Measurements from ENCODE around the gene INAFM2.

Gene INAFM2

DNA sequence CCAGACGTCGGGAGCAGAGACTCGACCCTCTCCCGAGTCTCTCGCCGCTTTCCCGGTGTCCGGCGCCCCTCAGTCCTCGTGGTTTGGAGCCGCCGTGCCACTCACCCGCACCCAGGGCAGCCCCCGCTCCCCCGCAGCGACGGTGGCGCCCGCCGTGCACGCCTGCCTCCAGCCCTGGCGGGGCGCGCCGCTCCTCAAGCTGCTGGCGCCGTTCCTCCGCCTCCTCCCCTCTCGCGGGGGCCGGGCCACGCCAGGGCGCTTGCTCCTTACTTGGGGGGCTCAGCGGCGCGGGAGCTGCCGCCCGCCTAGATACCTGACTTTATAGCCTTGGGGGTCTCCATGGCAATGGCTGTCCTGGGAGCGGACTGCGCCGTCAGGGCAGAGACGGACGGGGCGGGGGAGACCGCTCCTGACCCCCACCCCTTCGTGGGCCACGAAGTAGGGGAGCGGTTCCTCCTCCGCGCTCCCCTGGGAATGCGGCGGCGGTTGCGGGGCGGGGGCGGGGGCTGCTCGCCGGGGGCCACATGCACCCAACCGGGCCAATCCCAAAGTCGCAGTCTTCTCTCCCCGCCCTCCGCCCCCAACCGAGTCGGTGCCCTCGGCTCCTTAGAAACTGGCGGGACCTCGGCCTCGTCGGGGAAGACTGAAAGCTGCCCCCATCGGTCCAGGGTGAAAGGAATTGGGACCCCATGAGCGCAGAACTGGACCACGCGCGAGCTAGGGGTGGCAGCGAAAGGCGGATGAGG, 40.5 kb upstream of the INAFM2 start, which contains the start of gene ANKRD63:
Gene ANKRD63, minus strand, starts transcription at position 196 of the 746 bp plus-strand sequence. CDS start 478 bp downstream, outside the sequence.
- H3K4me3 Mint-ChIP-seq = peak within 1 kb of the TSS; percentile 78
- no peaks in the 10 kb centered on the region for H3K9me3 Mint-ChIP-seq
- peaks cover 42% of the 10 kb centered on the region for H3K27me3 Mint-ChIP-seq
- peaks cover 70% of the 10 kb centered on the region for H3K4me1 Mint-ChIP-seq (ENCODE audit: low read depth)
- H3K36me3 Mint-ChIP-seq (ENCODE audit: low read depth) = peaks cover 50% of the 10 kb centered on the region
- peak within 1 kb of the TSS; percentile 91 for H3K27ac Mint-ChIP-seq
- intact Hi-C loops (cut with micrococcal nuclease) = loop anchor here (10.0 kb wide), 1 partner anchor 142 kb away; no protein-coding TSS in a partner anchor

DNA sequence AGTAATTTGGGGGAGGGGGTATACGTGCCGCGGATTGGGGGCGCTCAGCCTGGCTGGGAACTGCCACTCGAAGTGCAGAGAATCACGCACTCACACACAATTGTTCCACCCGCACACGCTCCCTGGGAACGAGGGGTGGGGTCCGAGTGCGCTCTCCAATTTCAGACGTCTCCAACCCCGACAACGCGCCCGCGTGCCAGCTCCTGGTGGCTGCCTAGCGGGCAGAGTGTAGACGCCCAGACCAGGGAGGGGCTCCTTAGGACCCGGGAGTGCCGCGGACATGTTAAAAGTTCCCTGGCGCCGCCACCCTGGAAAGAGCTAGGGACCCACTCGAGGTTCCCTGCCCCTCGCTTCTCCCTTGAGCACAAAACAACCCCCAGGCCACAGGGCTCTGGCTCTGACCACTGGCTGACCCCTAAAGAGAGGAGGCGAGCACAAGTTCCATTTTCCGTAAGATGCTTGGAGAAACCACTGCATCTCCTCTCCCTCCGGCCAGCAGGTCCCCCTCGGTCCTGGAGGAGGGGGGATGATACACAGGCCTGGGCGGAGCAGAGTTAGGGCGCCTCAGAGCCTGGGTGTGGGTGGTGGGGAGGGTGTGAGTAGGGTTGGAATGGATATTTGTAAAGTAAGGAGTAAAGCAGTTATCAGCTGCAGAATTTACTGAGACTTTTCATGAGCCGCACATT, 39.7 kb upstream of the INAFM2 start:
- peak overlapping the region; percentile 78 for H3K4me3 Mint-ChIP-seq
- peaks cover 57% of the 10 kb centered on the region for H3K36me3 Mint-ChIP-seq (ENCODE audit: low read depth)
- peaks cover 38% of the 10 kb centered on the region for H3K27me3 Mint-ChIP-seq
- intact Hi-C loops (cut with micrococcal nuclease) = loop anchor here (2.0 to 10.0 kb wide), 3 partner anchors 23 to 141 kb away; partner anchors contain the start of gene PLCB2
- H3K4me1 Mint-ChIP-seq (ENCODE audit: low read depth) = peaks cover 70% of the 10 kb centered on the region
- H3K27ac Mint-ChIP-seq = peak overlapping the region; percentile 91
- no peaks in the 10 kb centered on the region for H3K9me3 Mint-ChIP-seq

DNA sequence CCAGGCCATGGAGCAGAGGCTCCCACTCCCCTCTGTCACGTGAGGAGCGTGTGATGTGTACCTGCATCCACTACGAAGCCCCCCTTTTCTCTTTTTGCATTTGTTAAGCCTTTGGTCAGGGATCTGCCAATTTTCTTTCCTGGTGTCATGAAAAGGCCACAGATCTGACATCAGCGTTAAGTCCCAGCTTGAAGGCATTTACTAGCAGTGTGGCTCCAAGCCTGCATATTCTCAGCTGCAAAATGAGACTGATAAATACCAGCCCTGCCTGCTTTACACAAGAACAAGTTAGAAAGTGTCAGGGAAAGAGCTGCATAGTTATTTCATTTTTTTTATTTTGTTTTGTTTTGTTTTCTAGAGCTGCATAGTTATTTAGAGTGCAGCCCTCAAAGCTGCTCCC, 38.3 kb upstream of the INAFM2 start:
- Mint-ChIP-seq H3K27ac (peak overlapping the region; percentile 91), H3K4me1 (ENCODE audit: low read depth) (peaks cover 74% of the 10 kb centered on the region), H3K27me3 (peaks cover 29% of the 10 kb centered on the region), H3K9me3 (no peaks in the 10 kb centered on the region), H3K36me3 (ENCODE audit: low read depth) (peaks cover 71% of the 10 kb centered on the region), H3K4me3 (peak overlapping the region; percentile 45)
- intact Hi-C loops (cut with micrococcal nuclease) = loop anchor here (2.0 to 10.0 kb wide), 3 partner anchors 22 to 140 kb away; partner anchors contain the start of gene PLCB2

DNA sequence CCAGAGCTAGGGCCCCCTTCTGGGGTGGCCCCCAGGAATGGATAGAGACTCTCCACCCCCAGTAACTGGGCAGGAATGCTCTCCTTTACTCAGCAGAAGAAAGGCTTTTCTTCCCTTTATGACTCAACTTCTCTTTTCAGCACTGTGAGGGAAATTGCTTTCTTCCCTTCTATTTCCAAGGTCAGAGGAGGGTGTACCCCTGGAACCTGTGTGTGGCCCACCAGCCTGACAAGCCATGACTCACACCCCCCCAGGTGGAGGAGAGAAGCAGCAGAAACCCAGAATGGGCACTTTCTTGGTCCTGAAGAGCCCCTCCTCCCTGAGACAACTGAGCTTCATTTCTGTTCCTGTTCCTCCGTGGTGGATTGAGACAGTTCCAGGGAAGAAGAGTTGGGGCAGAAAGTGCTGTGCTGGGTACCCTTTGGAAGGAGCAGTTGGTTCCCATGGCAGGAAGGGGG, 37.9 kb upstream of the INAFM2 start:
- Mint-ChIP-seq H3K36me3 (ENCODE audit: low read depth) (peaks cover 75% of the 10 kb centered on the region), H3K4me3 (peak overlapping the region; percentile 45), H3K27ac (peak overlapping the region; percentile 91), H3K27me3 (peaks cover 25% of the 10 kb centered on the region), H3K4me1 (ENCODE audit: low read depth) (peaks cover 78% of the 10 kb centered on the region), H3K9me3 (no peaks in the 10 kb centered on the region)
- intact Hi-C loops (cut with micrococcal nuclease) = loop anchor here (2.0 to 10.0 kb wide), 3 partner anchors 21 to 139 kb away; partner anchors contain the start of gene PLCB2

DNA sequence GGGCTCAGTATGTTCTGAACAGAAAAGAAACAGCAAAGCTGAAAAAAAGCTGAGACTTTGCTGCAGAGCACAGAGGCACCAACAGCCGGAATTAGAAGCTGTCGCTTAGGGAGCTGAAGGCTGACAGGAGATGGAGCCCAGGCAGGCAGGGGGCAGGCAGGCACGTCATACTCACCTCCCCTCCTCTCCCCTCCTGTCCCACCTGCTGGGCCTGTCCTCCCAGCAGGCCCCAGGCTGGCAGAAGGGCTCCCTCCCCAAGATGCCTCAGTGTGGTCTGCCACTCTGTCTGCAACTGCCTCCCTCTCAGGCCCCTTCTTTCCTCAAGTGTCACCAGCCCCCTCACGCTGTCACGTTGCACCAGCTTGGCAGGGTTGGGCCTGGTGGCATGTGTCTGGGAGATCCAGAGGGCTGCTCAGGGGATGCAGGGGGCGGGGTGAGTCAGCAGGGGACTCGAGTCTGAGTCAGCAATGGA, 37.4 kb upstream of the INAFM2 start:
- peak overlapping the region; percentile 91 for H3K27ac Mint-ChIP-seq
- peaks cover 20% of the 10 kb centered on the region for H3K27me3 Mint-ChIP-seq
- H3K4me1 Mint-ChIP-seq (ENCODE audit: low read depth) = peaks cover 80% of the 10 kb centered on the region
- H3K36me3 Mint-ChIP-seq (ENCODE audit: low read depth) = peaks cover 77% of the 10 kb centered on the region
- intact Hi-C loops (cut with micrococcal nuclease) = loop anchor here (10.0 kb wide), 1 partner anchor 139 kb away; no protein-coding TSS in a partner anchor
- peak overlapping the region; percentile 45 for H3K4me3 Mint-ChIP-seq
- H3K9me3 Mint-ChIP-seq = no peaks in the 10 kb centered on the region

DNA sequence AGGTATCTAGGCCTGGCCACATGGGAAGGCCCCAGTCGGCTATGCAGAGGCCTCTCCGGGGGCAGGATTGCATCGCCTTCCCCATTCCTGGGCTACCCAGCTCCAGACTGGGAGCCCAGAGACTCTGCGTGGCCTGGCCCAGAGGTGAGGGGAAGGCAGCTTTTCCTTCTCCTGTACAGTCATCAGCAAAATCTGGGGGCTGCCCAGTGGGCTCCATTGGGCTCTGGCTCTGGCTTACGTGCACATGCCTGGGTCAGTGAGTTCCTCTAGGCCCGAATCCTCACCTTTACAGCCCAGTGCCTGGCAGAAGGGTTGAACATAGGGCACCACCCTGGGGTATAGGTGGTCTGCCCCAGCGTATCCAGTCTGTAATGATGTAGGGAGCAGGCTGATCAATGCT, 36.7 kb upstream of the INAFM2 start:
- H3K4me3 Mint-ChIP-seq = no peak overlapping the region
- H3K9me3 Mint-ChIP-seq = no peaks in the 10 kb centered on the region
- intact Hi-C loops (cut with micrococcal nuclease) = loop anchor here (10.0 kb wide), 1 partner anchor 138 kb away; no protein-coding TSS in a partner anchor
- peaks cover 81% of the 10 kb centered on the region for H3K36me3 Mint-ChIP-seq (ENCODE audit: low read depth)
- H3K27ac Mint-ChIP-seq = peak overlapping the region; percentile 91
- peaks cover 80% of the 10 kb centered on the region for H3K4me1 Mint-ChIP-seq (ENCODE audit: low read depth)
- H3K27me3 Mint-ChIP-seq = peaks cover 17% of the 10 kb centered on the region

DNA sequence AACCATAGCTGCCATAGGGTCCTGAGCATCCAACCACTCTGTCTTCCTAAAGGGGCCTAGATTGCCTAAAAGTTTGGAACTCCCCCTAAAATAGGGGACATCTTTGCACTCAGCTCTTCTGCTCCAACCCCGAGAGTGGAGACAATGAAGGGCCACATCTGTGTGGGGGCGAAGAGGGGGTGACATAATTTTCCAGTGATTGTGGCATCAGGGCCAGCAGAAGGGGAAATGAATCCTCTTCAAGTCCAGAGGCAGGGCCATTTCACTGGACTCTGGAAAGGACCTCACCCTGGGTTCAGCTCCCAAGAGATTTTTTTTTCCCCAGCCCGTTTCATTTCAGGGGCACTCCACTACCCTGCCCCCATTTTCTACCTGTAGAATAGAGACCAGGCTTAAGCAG, 36.0 kb upstream of the INAFM2 start:
- peaks cover 89% of the 10 kb centered on the region for H3K36me3 Mint-ChIP-seq (ENCODE audit: low read depth)

DNA sequence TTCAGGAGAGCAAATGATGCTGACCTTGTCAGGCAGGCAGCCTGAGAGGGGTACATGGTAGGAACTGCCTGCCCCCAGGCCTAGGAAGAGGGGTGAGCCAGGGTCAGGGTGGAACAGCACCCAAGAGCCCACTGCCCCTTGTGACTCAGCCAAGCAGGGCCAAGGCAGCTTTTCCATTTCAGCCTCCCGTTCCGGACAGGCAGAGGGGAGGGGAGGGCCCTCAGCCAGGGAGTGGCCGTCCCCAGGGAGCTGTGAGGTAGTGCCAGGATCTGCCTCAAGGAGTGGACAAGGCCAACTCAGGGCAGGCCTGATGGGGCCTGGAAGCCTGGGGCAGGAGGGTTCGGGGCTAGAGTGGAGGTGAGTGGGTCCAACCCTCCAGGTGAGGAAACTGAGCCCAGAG, 35.5 kb upstream of the INAFM2 start:
- Mint-ChIP-seq H3K4me3 (peak overlapping the region; percentile 32), H3K27me3 (peaks cover 9% of the 10 kb centered on the region), H3K9me3 (no peaks in the 10 kb centered on the region), H3K36me3 (ENCODE audit: low read depth) (peaks cover 93% of the 10 kb centered on the region), H3K27ac (peak overlapping the region; percentile 91), H3K4me1 (ENCODE audit: low read depth) (peaks cover 80% of the 10 kb centered on the region)
- intact Hi-C loops (cut with micrococcal nuclease) = loop anchor here (10.0 kb wide), 1 partner anchor 137 kb away; no protein-coding TSS in a partner anchor

More for the DNA sequence above, 36.0 kb upstream of the INAFM2 start:
- intact Hi-C loops (cut with micrococcal nuclease) = loop anchor here (10.0 kb wide), 1 partner anchor 137 kb away; no protein-coding TSS in a partner anchor
- H3K4me3 Mint-ChIP-seq = no peak overlapping the region
- H3K27me3 Mint-ChIP-seq = peaks cover 14% of the 10 kb centered on the region
- H3K9me3 Mint-ChIP-seq = no peaks in the 10 kb centered on the region
- H3K4me1 Mint-ChIP-seq (ENCODE audit: low read depth) = peaks cover 80% of the 10 kb centered on the region
- peak overlapping the region; percentile 91 for H3K27ac Mint-ChIP-seq

DNA sequence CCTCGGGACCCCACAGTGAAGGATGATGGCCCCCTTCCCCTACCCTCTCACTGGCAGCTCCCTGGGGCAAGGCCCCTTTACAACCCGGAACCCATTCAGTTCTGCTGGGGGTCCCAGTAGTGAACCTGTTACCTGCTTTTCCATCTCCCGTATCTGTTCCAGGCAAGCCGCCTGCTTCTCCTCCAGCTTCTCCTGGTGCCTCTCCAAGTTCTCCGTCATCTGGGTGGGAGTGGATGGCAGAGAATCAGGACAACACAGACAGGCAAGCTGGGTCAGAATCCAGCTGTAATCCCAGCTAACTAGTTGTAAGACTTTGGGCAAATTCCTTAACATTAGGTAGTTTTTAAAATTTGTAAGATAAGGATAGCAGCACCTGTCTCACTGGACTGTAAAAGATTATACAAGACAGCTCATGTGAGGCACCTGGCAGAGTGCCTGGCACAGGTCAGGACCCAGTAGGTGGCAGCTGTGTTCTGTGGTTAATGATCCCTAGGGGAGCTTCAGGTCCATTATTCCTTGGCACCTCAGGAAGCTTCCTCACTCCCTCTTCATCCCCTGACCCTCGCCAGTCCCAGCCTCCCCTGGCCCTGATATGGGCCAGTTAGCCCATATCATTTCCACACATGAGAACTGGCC, 34.2 kb upstream of the INAFM2 start:
- Mint-ChIP-seq H3K27me3 (no peaks in the 10 kb centered on the region), H3K27ac (peak overlapping the region; percentile 91)

DNA sequence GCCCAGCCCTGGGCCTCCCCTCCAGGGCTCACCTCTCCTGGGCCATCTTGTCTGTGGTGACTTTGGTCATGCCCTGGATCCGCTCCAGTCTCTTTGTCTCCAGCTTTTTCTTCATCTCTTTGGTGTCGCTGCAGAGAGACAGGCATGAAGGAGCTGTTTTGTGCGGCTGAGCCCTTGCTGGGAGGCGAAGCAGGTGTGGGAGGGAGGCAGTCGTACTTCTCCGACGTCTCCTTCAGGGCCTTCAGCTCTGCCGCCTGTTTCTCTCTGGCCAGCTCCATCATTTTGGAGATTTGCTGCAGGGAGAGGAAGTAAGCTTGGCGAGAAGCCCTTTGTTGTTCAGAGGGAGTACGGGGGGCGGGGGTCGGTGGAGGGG, 33.0 kb upstream of the INAFM2 start:
- Mint-ChIP-seq H3K4me1 (ENCODE audit: low read depth) (peaks cover 80% of the 10 kb centered on the region), H3K36me3 (ENCODE audit: low read depth) (peaks cover 100% of the 10 kb centered on the region), H3K9me3 (no peaks in the 10 kb centered on the region), H3K4me3 (no peak overlapping the region), H3K27me3 (no peaks in the 10 kb centered on the region), H3K27ac (no peak overlapping the region)
- intact Hi-C loops (cut with micrococcal nuclease) = no loop called here

More for the DNA sequence above, 34.2 kb upstream of the INAFM2 start:
- intact Hi-C loops (cut with micrococcal nuclease) = loop anchor here (10.0 kb wide), 1 partner anchor 136 kb away; no protein-coding TSS in a partner anchor
- peaks cover 99% of the 10 kb centered on the region for H3K36me3 Mint-ChIP-seq (ENCODE audit: low read depth)
- H3K4me1 Mint-ChIP-seq (ENCODE audit: low read depth) = peaks cover 80% of the 10 kb centered on the region
- no peak overlapping the region for H3K4me3 Mint-ChIP-seq
- no peaks in the 10 kb centered on the region for H3K9me3 Mint-ChIP-seq

DNA sequence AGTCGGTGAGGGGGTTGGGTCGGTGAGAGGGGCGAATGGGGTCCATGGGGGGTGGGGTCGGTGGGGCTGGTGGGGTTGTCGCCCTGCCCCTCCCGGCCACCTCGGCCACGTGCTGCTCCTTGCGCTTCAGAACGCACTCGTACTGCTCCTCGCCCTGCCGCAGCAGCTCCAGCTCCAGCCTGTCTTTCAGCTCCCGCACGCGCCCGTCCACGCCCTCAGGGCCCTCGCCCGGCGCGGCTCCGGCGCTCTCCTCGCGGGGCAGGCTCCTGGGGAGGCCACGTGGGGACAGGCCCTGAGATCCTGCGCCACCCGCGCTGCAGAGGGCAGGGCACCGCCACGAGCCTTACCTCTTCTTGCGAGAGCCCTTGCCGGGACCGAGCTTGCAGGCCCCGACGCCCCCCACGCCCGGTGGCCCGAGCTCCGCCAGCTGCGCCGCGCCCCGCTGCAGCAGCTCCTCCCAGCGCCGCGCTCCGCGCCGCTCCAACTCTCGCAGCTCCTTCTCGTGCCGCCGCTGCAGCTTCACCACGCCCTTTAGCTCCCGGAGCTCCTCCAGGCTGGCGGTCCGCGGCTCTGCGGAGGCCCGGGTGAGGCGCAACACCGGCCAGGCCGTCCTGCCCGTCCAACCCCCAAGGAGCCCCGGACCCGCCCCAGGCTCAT, 32.4 kb upstream of the INAFM2 start:
- Mint-ChIP-seq H3K27me3 (no peaks in the 10 kb centered on the region), H3K4me3 (no peak overlapping the region), H3K9me3 (no peaks in the 10 kb centered on the region), H3K4me1 (ENCODE audit: low read depth) (peaks cover 80% of the 10 kb centered on the region), H3K27ac (no peak overlapping the region), H3K36me3 (ENCODE audit: low read depth) (peaks cover 100% of the 10 kb centered on the region)
- intact Hi-C loops (cut with micrococcal nuclease) = no loop called here

DNA sequence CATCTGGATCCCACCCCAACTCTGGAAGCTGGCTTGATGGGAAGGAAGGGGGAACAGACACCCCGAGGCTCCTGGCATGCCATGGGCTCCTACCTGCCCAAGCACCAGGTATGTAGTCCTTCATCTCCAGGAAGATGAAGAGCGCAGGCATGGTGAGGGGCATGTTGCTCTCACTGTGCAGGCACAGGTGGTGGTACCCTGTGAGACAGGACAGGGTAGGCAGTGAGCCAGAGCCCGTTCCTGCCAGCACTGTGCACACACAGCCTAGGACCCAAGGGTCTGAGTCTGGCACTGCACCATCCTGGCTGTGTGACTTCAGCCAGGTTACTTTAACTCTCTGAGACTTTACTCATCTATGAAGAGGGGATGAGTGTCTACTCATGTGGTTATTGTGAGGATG, 31.2 kb upstream of the INAFM2 start:
- no peaks in the 10 kb centered on the region for H3K9me3 Mint-ChIP-seq
- H3K36me3 Mint-ChIP-seq (ENCODE audit: low read depth) = peaks cover 100% of the 10 kb centered on the region
- intact Hi-C loops (cut with micrococcal nuclease) = no loop called here
- H3K27me3 Mint-ChIP-seq = no peaks in the 10 kb centered on the region
- H3K27ac Mint-ChIP-seq = no peak overlapping the region
- no peak overlapping the region for H3K4me3 Mint-ChIP-seq
- peaks cover 80% of the 10 kb centered on the region for H3K4me1 Mint-ChIP-seq (ENCODE audit: low read depth)

DNA sequence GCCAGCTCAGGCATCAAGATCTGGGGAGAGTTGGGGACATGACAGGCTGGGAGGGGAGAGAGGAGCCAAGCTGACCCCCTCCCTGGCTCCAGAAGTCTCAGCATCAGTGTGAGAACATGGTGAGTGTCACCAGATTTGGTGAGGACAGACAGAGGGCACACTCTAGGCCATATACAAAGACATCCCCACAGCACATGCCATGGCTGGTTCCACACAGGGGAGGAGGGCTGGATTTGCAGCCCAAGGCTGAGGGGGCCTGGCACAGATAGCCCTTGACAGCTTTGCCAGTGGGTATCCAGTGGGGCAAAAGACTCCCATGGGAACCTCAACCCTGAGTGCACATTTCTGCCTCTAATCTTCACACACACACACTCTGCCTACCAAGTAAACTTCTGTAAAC, 30.5 kb upstream of the INAFM2 start:
- H3K36me3 Mint-ChIP-seq (ENCODE audit: low read depth) = peaks cover 100% of the 10 kb centered on the region
- H3K27me3 Mint-ChIP-seq = no peaks in the 10 kb centered on the region
- no peak overlapping the region for H3K27ac Mint-ChIP-seq
- H3K9me3 Mint-ChIP-seq = no peaks in the 10 kb centered on the region
- intact Hi-C loops (cut with micrococcal nuclease) = no loop called here
- H3K4me3 Mint-ChIP-seq = no peak overlapping the region
- peaks cover 80% of the 10 kb centered on the region for H3K4me1 Mint-ChIP-seq (ENCODE audit: low read depth)
